Measurements from ENCODE around the gene POLK. TPM values are rescaled to one million over a fixed set of nuclear protein-coding genes. Genes with fewer than 3 reads are reported as not detected.

The POLK gene
- total and polyA plus RNA-seq, 2 of the 8 experiments (the other 6 are each of a cell fraction or from before 2014, with no cell fraction given) = 2.0 to 9.0 TPM

DNA sequence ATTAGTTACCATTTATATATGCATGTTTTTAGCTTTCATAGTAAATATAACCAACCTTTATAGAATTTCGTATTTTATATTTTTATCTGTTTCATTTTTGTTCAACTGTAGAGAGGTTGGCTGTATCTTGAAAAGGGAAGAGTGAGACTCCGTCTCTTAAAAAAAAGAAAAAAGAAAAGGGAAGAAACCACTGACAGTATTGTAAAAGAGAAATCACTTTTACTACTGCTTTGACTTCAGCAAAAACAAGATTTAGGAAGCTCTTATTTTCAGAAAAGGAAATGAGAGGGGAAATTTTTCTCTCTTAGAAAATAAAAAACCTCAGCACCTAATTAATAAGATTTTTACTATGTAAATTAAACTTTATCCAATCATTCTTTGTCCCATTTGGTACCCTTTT is 14.4 kb downstream of the POLK start (continued):
- TF ChIP-seq, protein P1, sequence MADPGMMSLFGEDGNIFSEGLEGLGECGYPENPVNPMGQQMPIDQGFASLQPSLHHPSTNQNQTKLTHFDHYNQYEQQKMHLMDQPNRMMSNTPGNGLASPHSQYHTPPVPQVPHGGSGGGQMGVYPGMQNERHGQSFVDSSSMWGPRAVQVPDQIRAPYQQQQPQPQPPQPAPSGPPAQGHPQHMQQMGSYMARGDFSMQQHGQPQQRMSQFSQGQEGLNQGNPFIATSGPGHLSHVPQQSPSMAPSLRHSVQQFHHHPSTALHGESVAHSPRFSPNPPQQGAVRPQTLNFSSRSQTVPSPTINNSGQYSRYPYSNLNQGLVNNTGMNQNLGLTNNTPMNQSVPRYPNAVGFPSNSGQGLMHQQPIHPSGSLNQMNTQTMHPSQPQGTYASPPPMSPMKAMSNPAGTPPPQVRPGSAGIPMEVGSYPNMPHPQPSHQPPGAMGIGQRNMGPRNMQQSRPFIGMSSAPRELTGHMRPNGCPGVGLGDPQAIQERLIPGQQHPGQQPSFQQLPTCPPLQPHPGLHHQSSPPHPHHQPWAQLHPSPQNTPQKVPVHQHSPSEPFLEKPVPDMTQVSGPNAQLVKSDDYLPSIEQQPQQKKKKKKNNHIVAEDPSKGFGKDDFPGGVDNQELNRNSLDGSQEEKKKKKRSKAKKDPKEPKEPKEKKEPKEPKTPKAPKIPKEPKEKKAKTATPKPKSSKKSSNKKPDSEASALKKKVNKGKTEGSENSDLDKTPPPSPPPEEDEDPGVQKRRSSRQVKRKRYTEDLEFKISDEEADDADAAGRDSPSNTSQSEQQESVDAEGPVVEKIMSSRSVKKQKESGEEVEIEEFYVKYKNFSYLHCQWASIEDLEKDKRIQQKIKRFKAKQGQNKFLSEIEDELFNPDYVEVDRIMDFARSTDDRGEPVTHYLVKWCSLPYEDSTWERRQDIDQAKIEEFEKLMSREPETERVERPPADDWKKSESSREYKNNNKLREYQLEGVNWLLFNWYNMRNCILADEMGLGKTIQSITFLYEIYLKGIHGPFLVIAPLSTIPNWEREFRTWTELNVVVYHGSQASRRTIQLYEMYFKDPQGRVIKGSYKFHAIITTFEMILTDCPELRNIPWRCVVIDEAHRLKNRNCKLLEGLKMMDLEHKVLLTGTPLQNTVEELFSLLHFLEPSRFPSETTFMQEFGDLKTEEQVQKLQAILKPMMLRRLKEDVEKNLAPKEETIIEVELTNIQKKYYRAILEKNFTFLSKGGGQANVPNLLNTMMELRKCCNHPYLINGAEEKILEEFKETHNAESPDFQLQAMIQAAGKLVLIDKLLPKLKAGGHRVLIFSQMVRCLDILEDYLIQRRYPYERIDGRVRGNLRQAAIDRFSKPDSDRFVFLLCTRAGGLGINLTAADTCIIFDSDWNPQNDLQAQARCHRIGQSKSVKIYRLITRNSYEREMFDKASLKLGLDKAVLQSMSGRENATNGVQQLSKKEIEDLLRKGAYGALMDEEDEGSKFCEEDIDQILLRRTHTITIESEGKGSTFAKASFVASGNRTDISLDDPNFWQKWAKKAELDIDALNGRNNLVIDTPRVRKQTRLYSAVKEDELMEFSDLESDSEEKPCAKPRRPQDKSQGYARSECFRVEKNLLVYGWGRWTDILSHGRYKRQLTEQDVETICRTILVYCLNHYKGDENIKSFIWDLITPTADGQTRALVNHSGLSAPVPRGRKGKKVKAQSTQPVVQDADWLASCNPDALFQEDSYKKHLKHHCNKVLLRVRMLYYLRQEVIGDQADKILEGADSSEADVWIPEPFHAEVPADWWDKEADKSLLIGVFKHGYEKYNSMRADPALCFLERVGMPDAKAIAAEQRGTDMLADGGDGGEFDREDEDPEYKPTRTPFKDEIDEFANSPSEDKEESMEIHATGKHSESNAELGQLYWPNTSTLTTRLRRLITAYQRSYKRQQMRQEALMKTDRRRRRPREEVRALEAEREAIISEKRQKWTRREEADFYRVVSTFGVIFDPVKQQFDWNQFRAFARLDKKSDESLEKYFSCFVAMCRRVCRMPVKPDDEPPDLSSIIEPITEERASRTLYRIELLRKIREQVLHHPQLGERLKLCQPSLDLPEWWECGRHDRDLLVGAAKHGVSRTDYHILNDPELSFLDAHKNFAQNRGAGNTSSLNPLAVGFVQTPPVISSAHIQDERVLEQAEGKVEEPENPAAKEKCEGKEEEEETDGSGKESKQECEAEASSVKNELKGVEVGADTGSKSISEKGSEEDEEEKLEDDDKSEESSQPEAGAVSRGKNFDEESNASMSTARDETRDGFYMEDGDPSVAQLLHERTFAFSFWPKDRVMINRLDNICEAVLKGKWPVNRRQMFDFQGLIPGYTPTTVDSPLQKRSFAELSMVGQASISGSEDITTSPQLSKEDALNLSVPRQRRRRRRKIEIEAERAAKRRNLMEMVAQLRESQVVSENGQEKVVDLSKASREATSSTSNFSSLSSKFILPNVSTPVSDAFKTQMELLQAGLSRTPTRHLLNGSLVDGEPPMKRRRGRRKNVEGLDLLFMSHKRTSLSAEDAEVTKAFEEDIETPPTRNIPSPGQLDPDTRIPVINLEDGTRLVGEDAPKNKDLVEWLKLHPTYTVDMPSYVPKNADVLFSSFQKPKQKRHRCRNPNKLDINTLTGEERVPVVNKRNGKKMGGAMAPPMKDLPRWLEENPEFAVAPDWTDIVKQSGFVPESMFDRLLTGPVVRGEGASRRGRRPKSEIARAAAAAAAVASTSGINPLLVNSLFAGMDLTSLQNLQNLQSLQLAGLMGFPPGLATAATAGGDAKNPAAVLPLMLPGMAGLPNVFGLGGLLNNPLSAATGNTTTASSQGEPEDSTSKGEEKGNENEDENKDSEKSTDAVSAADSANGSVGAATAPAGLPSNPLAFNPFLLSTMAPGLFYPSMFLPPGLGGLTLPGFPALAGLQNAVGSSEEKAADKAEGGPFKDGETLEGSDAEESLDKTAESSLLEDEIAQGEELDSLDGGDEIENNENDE (IDR thresholded peaks at IDR 0.05; ENCODE audit: insufficient replicate concordance, low read length) = no peak
- TF ChIP-seq ASH2L (IDR thresholded peaks at IDR 0.05; ENCODE audit: low read length) = no peak
- TF ChIP-seq TAF1 (IDR thresholded peaks at IDR 0.05; ENCODE audit: low read depth, low read length) = no peak
- TF ChIP-seq EP300 (IDR thresholded peaks at IDR 0.05; ENCODE audit: borderline replicate concordance in 1 of 2, low read depth in 2 of 2, low read length in 2 of 2) = no peak
- TF ChIP-seq POU5F1 (IDR thresholded peaks at IDR 0.05; ENCODE audit: low read depth, low read length) = no peak
